ENCODE data around the gene GPR146. TPM values are rescaled to one million over a fixed set of nuclear protein-coding genes. Genes with fewer than 3 reads are reported as not detected.

Gene GPR146
- polyA plus RNA-seq, 3 donors, result 0.48 to 0.92 (median 0.48) TPM

DNA sequence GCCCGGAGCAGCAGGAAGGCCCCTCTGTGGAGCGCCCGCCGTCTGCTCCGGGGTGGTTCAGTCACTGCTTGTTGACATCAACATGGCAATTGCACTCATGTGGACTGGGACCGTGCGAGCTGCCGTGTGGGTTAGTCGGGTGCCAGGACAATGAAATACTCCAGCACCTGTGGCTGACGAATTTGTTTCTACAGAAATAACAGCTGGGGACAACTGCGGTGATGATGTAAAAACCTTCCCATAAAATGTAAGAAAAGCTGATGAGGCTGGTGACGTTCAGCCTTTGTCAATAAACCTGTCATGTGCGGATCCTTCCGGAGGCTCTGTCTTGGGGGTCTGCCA, 49.1 kb downstream of the GPR146 start:
- H3K4me1 Mint-ChIP-seq, result peaks cover 39% of the 10 kb centered on the region

GRCh38 chr7:1093916-1094508, 49.7 kb downstream of the GPR146 start:
- Histone ChIP-seq H3K79me2 (ENCODE audit: insufficient read depth, low read length) (no peaks in the 10 kb centered on the region), H3K4me1 (ENCODE audit: control insufficient read depth in 1 of 2, insufficient read depth in 2 of 2, low read length in 2 of 2) (peaks cover 31 to 36% of the 10 kb centered on the region in 2 donors), H3K4me3 (replicated peaks in 1 of 3; ENCODE audit: low read depth in 2 of 3, low read length in 3 of 3) (no peak overlapping the region), H3K36me3 (replicated peaks in 1 of 2; ENCODE audit: control insufficient read depth in 1 of 2, insufficient read depth in 2 of 2, low read length in 2 of 2) (peaks cover 0 to 3% of the 10 kb centered on the region in 2 donors), H3K4me2 (replicated peaks; ENCODE audit: extremely low read depth, low read length, poor library complexity, severe bottlenecking) (no peak overlapping the region), H3K9me3 (replicated peaks in 1 of 2; ENCODE audit: control insufficient read depth in 1 of 2, insufficient read depth in 1 of 2, low read length in 2 of 2) (no peaks in the 10 kb centered on the region), H2AFZ (ENCODE audit: insufficient read depth, low read depth, low read length, poor library complexity, severe bottlenecking) (no peak overlapping the region), H4K20me1 (ENCODE audit: insufficient read depth, low read length) (no peaks in the 10 kb centered on the region), H3K27ac (ENCODE audit: low read depth in 1 of 2, low read length in 2 of 2) (no peak overlapping the region), H3K9ac (ENCODE audit: insufficient read depth, low read length, poor library complexity, severe bottlenecking) (no peak overlapping the region), H3K27me3 (ENCODE audit: control insufficient read depth in 2 of 2, insufficient read depth in 2 of 2, low read length in 2 of 2) (no peaks in the 10 kb centered on the region)
- Mint-ChIP-seq H3K27me3 (ENCODE audit: low read depth in 3 of 3) (peaks cover 0 to 2% (median 0%) of the 10 kb centered on the region in 3 donors), H3K4me1 (peaks cover 34% of the 10 kb centered on the region), H3K9me3 (peaks cover 0 to 4% (median 0%) of the 10 kb centered on the region in 7 donors), H3K27ac (no peak overlapping the region), H3K36me3 (peaks cover 4 to 9% of the 10 kb centered on the region in 2 donors), H3K4me3 (no peak overlapping the region)
- TF ChIP-seq, protein P1, sequence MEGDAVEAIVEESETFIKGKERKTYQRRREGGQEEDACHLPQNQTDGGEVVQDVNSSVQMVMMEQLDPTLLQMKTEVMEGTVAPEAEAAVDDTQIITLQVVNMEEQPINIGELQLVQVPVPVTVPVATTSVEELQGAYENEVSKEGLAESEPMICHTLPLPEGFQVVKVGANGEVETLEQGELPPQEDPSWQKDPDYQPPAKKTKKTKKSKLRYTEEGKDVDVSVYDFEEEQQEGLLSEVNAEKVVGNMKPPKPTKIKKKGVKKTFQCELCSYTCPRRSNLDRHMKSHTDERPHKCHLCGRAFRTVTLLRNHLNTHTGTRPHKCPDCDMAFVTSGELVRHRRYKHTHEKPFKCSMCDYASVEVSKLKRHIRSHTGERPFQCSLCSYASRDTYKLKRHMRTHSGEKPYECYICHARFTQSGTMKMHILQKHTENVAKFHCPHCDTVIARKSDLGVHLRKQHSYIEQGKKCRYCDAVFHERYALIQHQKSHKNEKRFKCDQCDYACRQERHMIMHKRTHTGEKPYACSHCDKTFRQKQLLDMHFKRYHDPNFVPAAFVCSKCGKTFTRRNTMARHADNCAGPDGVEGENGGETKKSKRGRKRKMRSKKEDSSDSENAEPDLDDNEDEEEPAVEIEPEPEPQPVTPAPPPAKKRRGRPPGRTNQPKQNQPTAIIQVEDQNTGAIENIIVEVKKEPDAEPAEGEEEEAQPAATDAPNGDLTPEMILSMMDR (IDR thresholded peaks at IDR 0.05), result no peak
- no peak for DNase-seq
- WGBS (ENCODE audit: insufficient coverage), result 94% methylated on average over 9 of the region's 20 CpGs
- intact Hi-C loops (cut with micrococcal nuclease), result no loop called here

More for the DNA sequence above, 49.1 kb downstream of the GPR146 start:
- peaks cover 37 to 42% of the 10 kb centered on the region in 2 donors for H3K4me1 ChIP-seq (ENCODE audit: control insufficient read depth in 1 of 2, insufficient read depth in 2 of 2, low read length in 2 of 2)
- peaks cover 0 to 3% of the 10 kb centered on the region in 2 donors for H3K36me3 ChIP-seq (replicated peaks in 1 of 2; ENCODE audit: control insufficient read depth in 1 of 2, insufficient read depth in 2 of 2, low read length in 2 of 2)
- Mint-ChIP-seq H3K27me3 (ENCODE audit: low read depth in 3 of 3) (peaks cover 0 to 2% (median 0%) of the 10 kb centered on the region in 3 donors), H3K4me3 (no peak overlapping the region), H3K27ac (peak overlapping the region in 1 of 7 donors; percentile 32), H3K9me3 (peaks cover 0 to 4% (median 0%) of the 10 kb centered on the region in 7 donors), H3K36me3 (peaks cover 4 to 9% of the 10 kb centered on the region in 2 donors)
- no peaks in the 10 kb centered on the region for H3K27me3 ChIP-seq (ENCODE audit: control insufficient read depth in 2 of 2, insufficient read depth in 2 of 2, low read length in 2 of 2)
- H3K4me2 ChIP-seq (replicated peaks; ENCODE audit: extremely low read depth, low read length, poor library complexity, severe bottlenecking), result no peak overlapping the region
- intact Hi-C loops (cut with micrococcal nuclease), result no loop called here
- H3K9me3 ChIP-seq (replicated peaks in 1 of 2; ENCODE audit: control insufficient read depth in 1 of 2, insufficient read depth in 1 of 2, low read length in 2 of 2), result no peaks in the 10 kb centered on the region
- 95% methylated on average over 8 of the region's 14 CpGs for WGBS (ENCODE audit: insufficient coverage)
- TF ChIP-seq, protein P1 (IDR thresholded peaks at IDR 0.05), result no peak
- no peak overlapping the region for H3K9ac ChIP-seq (ENCODE audit: insufficient read depth, low read length, poor library complexity, severe bottlenecking)
- H2AFZ ChIP-seq (ENCODE audit: insufficient read depth, low read depth, low read length, poor library complexity, severe bottlenecking), result no peak overlapping the region
- H3K79me2 ChIP-seq (ENCODE audit: insufficient read depth, low read length), result no peaks in the 10 kb centered on the region
- H3K4me3 ChIP-seq (replicated peaks in 1 of 3; ENCODE audit: low read depth in 2 of 3, low read length in 3 of 3), result no peak overlapping the region
- H4K20me1 ChIP-seq (ENCODE audit: insufficient read depth, low read length), result no peaks in the 10 kb centered on the region
- H3K27ac ChIP-seq (ENCODE audit: low read depth in 1 of 2, low read length in 2 of 2), result no peak overlapping the region
- DNase-seq, result no peak

Measured in CD14-positive monocyte (primary cell).